GM12878 (cell line): ENCODE data around the gene PPHLN1. TPM values are rescaled to one million over a fixed set of nuclear protein-coding genes. Genes with fewer than 3 reads are reported as not detected.

Experiments used
- ATAC-seq: fragments of 200-7000 bp; cut with Tn5 transposase; 3 replicates; pipeline ENCODE4 v1.9.1; 2020; ENCODE audit warnings: mild to moderate bottlenecking, moderate library complexity
- BruUV-seq: library from RNA; stranded (reverse); fragments of 400-500 nt; replicated peaks from 2 replicates; lab custom pipeline; 2021; lab: Mats Ljungman, UMichigan
- CTCF ChIA-PET: fragments of 300-600 bp; sonication (Branson Sonifier 250); formaldehyde crosslinking; extraction: SDS; loops from one replicate; lab custom pipeline; 2021; ENCODE audit warnings: inconsistent platforms; lab: Yijun Ruan, JAX
- POLR2A ChIA-PET: fragments of 350-600 bp; formaldehyde crosslinking; extraction: SDS; loops from one replicate; lab custom pipeline; 2021; ENCODE audit warnings: inconsistent platforms; lab: Charles Lee
- RAD21 ChIA-PET: fragments of 300-600 bp; sonication (Branson Sonifier 250); formaldehyde crosslinking; loops from one replicate; lab custom pipeline; 2023; ENCODE audit warnings: antibody characterized with exemption; ENCODE audit not compliant: unreplicated experiment; lab: Charles Lee
- SMC1A ChIA-PET: fragments of 300-600 bp; sonication (Branson Sonifier 250); formaldehyde crosslinking; loops from one replicate; lab custom pipeline; 2023; ENCODE audit not compliant: unreplicated experiment, uncharacterized antibody; lab: Charles Lee
- DNase-seq: peaks from one replicate; pipeline ENCODE4 v3.0.0-alpha.2; 2011; ENCODE audit warnings: low read depth, low spot score
- FAIRE-seq: peaks from 3 replicates; lab custom pipeline; 2011; peaks lifted over from hg19 to GRCh38; lab: Jason Lieb, UNC
- H2AFZ ChIP-seq: 2 replicates; pipeline ENCODE4 v1.6.0; 2011; ENCODE audit warnings: low read depth, low read length, control low read depth; ENCODE audit not compliant: control insufficient read depth
- H3K27ac ChIP-seq: 2 replicates; pipeline ENCODE4 v1.5.1; 2011; ENCODE audit warnings: control low read depth; ENCODE audit not compliant: control insufficient read depth, insufficient read depth
- H3K27me3 ChIP-seq, 2 experiments: replicated peaks in 1 of 2; 2 replicates each; pipeline versions ENCODE4 v1.6.0 to v1.6.1; 2011; ENCODE audit warnings: low read length in 1 of 2; ENCODE audit not compliant: control insufficient read depth in 2 of 2, insufficient read depth in 2 of 2
- H3K36me3 ChIP-seq, 2 experiments: 2 replicates each; pipeline ENCODE4 v1.5.1; 2011; ENCODE audit warnings: low read length in 1 of 2; ENCODE audit not compliant: control insufficient read depth in 2 of 2, insufficient read depth in 2 of 2
- H3K4me1 ChIP-seq: 2 replicates; pipeline ENCODE4 v1.6.1; 2011; ENCODE audit warnings: mild to moderate bottlenecking, low read length, moderate library complexity, mixed read lengths; ENCODE audit not compliant: control insufficient read depth, insufficient read depth
- H3K4me2 ChIP-seq: 2 replicates; pipeline ENCODE4 v1.6.0; 2011; ENCODE audit warnings: control low read depth; ENCODE audit not compliant: control insufficient read depth, insufficient read depth
- H3K4me3 ChIP-seq: fragments of 200-600 bp; sonication (generic); 2 replicates; pipeline ENCODE4 v1.5.1; 2016
- H3K79me2 ChIP-seq: 2 replicates; pipeline ENCODE4 v1.6.0; 2011; ENCODE audit warnings: low read length; ENCODE audit not compliant: control insufficient read depth, insufficient read depth
- H3K9ac ChIP-seq: 2 replicates; pipeline ENCODE4 v1.8.0; 2011; ENCODE audit warnings: low read length, control low read depth, mixed read lengths; ENCODE audit not compliant: control insufficient read depth, insufficient read depth
- H3K9me3 ChIP-seq: replicated peaks from 3 replicates; pipeline ENCODE4 v1.5.1; 2011; ENCODE audit warnings: mild to moderate bottlenecking, low read length; ENCODE audit not compliant: control insufficient read depth, insufficient read depth
- H4K20me1 ChIP-seq: 2 replicates; pipeline ENCODE4 v1.6.0; 2011; ENCODE audit not compliant: control insufficient read depth, insufficient read depth
- ATF7 ChIP-seq: fragments of 450-650 bp; IDR thresholded peaks from 2 replicates; pipeline ENCODE4 v1.6.1; 2016; ENCODE audit warnings: low read depth, mild to moderate bottlenecking
- CREM ChIP-seq: IDR thresholded peaks from 2 replicates; pipeline ENCODE4 v1.6.1; 2014; ENCODE audit warnings: antibody characterized with exemption, low read depth
- EP300 ChIP-seq, 2 experiments: fragments of 150-350 bp in 1 of 2; IDR thresholded peaks; 2 replicates each; pipeline ENCODE4 v1.6.1; 2011 to 2012; ENCODE audit warnings: low read depth in 2 of 2, low read length in 2 of 2, borderline replicate concordance in 1 of 2, improper control_type of control experiment in 1 of 2, inconsistent platforms in 1 of 2; ENCODE audit not compliant: control insufficient read depth in 1 of 2
- EZH2 ChIP-seq: IDR thresholded peaks from 2 replicates; pipeline ENCODE4 v1.6.1; 2012; ENCODE audit warnings: low read depth, mild to moderate bottlenecking, control low read depth, inconsistent platforms, low read length, borderline replicate concordance; ENCODE audit not compliant: control insufficient read depth
- HDAC6 ChIP-seq: fragments of 200-600 bp; sonication (generic); IDR thresholded peaks from one replicate; pipeline ENCODE4 v1.8.0; 2017; ENCODE audit warnings: antibody characterized with exemption; ENCODE audit not compliant: unreplicated experiment
- MTA2 ChIP-seq: fragments of 450-650 bp; IDR thresholded peaks from 2 replicates; pipeline ENCODE4 v1.6.1; 2016; ENCODE audit warnings: low read depth, mild to moderate bottlenecking, moderate library complexity
- RAD51 ChIP-seq: fragments of 450-650 bp; IDR thresholded peaks from 2 replicates; pipeline ENCODE4 v1.6.1; 2016; ENCODE audit warnings: moderate library complexity, mild to moderate bottlenecking, inconsistent platforms
- RBBP5 ChIP-seq: fragments of 200-600 bp; sonication (generic); conservative IDR thresholded peaks from 2 replicates; pipeline ENCODE4 v1.6.1; 2016
- RELA ChIP-seq: fragments of 450-650 bp; IDR thresholded peaks from 2 replicates; pipeline ENCODE4 v1.8.0; 2014; ENCODE audit warnings: borderline replicate concordance; ENCODE audit not compliant: partially characterized antibody
- SP1 ChIP-seq: IDR thresholded peaks from one replicate; pipeline ENCODE4 v1.6.1; 2011; ENCODE audit warnings: low read depth, low read length
- TAF1 ChIP-seq: IDR thresholded peaks from 2 replicates; pipeline ENCODE4 v1.6.1; 2011; ENCODE audit warnings: mild to moderate bottlenecking, low read depth, low read length, borderline replicate concordance
- ZBED1 ChIP-seq: IDR thresholded peaks from 2 replicates; pipeline ENCODE4 v1.6.1; 2016; ENCODE audit warnings: borderline replicate concordance
- ZNF207 ChIP-seq: fragments of 450-650 bp; IDR thresholded peaks from 2 replicates; pipeline ENCODE4 v1.6.1; 2014; ENCODE audit warnings: antibody characterized with exemption, mild to moderate bottlenecking, borderline replicate concordance
- ZNF217 ChIP-seq: fragments of 450-650 bp; IDR thresholded peaks from 2 replicates; pipeline ENCODE4 v1.6.1; 2017; ENCODE audit warnings: antibody characterized with exemption, mild to moderate bottlenecking
- ZNF274 ChIP-seq: IDR thresholded peaks from one replicate; pipeline ENCODE4 v1.8.0; 2011; ENCODE audit not compliant: insufficient read length, insufficient read depth
- ZZZ3 ChIP-seq: IDR thresholded peaks from 2 replicates; pipeline ENCODE4 v1.6.1; 2011; ENCODE audit warnings: low read depth; ENCODE audit not compliant: control insufficient read depth, insufficient read length
- WGBS: methylation state at CpG from one replicate; pipeline ENCODE4 v1.1.6; 2016; ENCODE audit warnings: low lambda C conversion rate; ENCODE audit not compliant: insufficient replicate concordance, insufficient coverage; ENCODE audit errors: missing lambda C conversion rate; 5-methylcytosine and 5-hydroxymethylcytosine counted together
- in situ Hi-C: fragments of 300-500 bp; cut with MboI; formaldehyde crosslinking; loops from 9 replicates; pipeline ENCODE4 v1.14.3; 2018; ENCODE audit warnings: mixed read lengths
- intact Hi-C: fragments of 100-400 bp; cut with micrococcal nuclease; formaldehyde crosslinking; loops from one replicate; pipeline ENCODE4 v1.14.2; 2022; ENCODE audit not compliant: unreplicated experiment
- polyA plus RNA-seq, 11 experiments: library from polyadenylated mRNA; depleted of rRNA in 4 of 11; unstranded in 6 of 11; stranded (reverse) in 5 of 11; fragments of >200 nt; fragmentation: Nextera tagmentation in 4 of 11; fragmentation: Illumina TruSeq in 1 of 11; extraction: Ambion mirVana in 4 of 11; extraction: Trizol in 1 of 11; gene quantifications; 1 replicate in 1 of 11; 2 replicates in 10 of 11; pipeline versions ENCODE4 v1.2.1 to v1.2.3, GENCODE V29; 2011 to 2016; ENCODE audit warnings: inconsistent platforms in 2 of 11, missing spikeins in 2 of 11, low read depth in 1 of 11
- total RNA-seq, 4 experiments: library from RNA; depleted of rRNA in 3 of 4; stranded (reverse); fragments of >200 nt in 3 of 4; fragmentation: Illumina TruSeq in 1 of 4; extraction: Trizol in 1 of 4; gene quantifications; 2 replicates each; pipeline versions ENCODE4 v1.2.1 to v1.2.3, GENCODE V29; 2013 to 2021
- TF ChIP-seq, protein P1 (sequence below): fragments of 450-650 bp; formaldehyde crosslinking; IDR thresholded peaks from 2 replicates; pipeline ENCODE4 v1.4.0; 2022; ENCODE audit warnings: mild to moderate bottlenecking, moderate library complexity
- TF ChIP-seq, protein P2 (sequence below): IDR thresholded peaks from 2 replicates; pipeline ENCODE4 v1.6.1; 2011; ENCODE audit warnings: borderline replicate concordance, low read depth, mild to moderate bottlenecking, moderate library complexity, mixed read lengths, low read length; ENCODE audit not compliant: insufficient read depth; ENCODE audit errors: extremely low read length

The PPHLN1 gene
- total and polyA plus RNA-seq, 10 of the 15 experiments (the other 5 are each of a cell fraction or from before 2014, with no cell fraction given) = 73.6 to 117 (median 92.1) TPM

DNA sequence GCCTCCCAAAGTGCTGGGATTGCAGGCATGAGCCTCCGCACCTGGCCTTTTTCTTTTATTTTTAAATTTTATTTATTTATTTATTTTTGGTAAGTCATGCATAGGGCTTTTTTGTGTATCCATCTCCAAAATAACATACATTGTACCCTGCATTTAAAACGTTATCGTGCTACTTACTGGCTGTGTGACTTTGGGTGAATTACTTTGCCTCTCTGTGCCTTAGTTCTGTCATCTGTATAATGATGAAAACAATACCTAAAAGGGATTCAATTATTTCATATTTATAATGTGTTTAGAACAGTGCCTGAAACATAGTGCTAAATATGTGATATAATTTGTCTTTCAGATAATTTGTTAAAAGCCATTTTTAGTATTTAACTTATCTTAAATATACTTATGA lies 19.7 kb upstream of the PPHLN1 start:
- H3K9ac ChIP-seq = no peak overlapping the region
- in situ Hi-C loops = no loop called here
- ChIA-PET SMC1A (no interaction called here), RAD21 (no interaction called here), POLR2A (interaction anchor here (0.5 kb wide), 1 partner anchor 118 kb away, joined by 4 read pairs; no protein-coding TSS in a partner anchor), CTCF (no interaction called here)
- 97% methylated on average over 3 of the region's 3 CpGs for WGBS
- H4K20me1 ChIP-seq = no peaks in the 10 kb centered on the region
- H2AFZ ChIP-seq = no peak overlapping the region
- intact Hi-C loops = no loop called here
- ATAC-seq (no peak), FAIRE-seq (no peak), DNase-seq (no peak)
- no peak overlapping the region for H3K4me3 ChIP-seq
- TF ChIP-seq TAF1 (no peak), MTA2 (no peak), RAD51 (no peak), EP300 (IDR thresholded peaks at IDR 0.05; ENCODE audit: borderline replicate concordance in 1 of 2, control insufficient read depth in 1 of 2, low read depth in 2 of 2, low read length in 2 of 2) (no peak), CREM (no peak), ZNF207 (no peak), EZH2 (no peak), ZZZ3 (no peak), HDAC6 (no peak), RBBP5 (no peak), ATF7 (no peak), ZBED1 (no peak), ZNF274 (no peak), ZNF217 (no peak), SP1 (no peak), RELA (no peak)
- TF ChIP-seq, protein P1, sequence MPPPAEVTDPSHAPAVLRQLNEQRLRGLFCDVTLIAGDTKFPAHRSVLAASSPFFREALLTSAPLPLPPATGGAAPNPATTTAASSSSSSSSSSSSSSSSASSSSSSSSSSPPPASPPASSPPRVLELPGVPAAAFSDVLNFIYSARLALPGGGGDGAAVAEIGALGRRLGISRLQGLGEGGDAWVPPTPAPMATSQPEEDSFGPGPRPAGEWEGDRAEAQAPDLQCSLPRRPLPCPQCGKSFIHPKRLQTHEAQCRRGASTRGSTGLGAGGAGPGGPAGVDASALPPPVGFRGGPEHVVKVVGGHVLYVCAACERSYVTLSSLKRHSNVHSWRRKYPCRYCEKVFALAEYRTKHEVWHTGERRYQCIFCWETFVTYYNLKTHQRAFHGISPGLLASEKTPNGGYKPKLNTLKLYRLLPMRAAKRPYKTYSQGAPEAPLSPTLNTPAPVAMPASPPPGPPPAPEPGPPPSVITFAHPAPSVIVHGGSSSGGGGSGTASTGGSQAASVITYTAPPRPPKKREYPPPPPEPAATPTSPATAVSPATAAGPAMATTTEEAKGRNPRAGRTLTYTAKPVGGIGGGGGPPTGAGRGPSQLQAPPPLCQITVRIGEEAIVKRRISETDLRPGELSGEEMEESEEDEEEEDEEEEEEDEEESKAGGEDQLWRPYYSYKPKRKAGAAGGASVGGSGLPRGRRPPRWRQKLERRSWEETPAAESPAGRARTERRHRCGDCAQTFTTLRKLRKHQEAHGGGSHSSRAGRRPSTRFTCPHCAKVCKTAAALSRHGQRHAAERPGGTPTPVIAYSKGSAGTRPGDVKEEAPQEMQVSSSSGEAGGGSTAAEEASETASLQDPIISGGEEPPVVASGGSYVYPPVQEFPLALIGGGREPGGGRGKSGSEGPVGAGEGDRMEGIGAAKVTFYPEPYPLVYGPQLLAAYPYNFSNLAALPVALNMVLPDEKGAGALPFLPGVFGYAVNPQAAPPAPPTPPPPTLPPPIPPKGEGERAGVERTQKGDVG (CRISPR knock-in tag) = no peak
- TF ChIP-seq, protein P2, sequence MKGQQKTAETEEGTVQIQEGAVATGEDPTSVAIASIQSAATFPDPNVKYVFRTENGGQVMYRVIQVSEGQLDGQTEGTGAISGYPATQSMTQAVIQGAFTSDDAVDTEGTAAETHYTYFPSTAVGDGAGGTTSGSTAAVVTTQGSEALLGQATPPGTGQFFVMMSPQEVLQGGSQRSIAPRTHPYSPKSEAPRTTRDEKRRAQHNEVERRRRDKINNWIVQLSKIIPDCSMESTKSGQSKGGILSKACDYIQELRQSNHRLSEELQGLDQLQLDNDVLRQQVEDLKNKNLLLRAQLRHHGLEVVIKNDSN = no peak
- no peaks in the 10 kb centered on the region for H3K79me2 ChIP-seq
- no peaks in the 10 kb centered on the region for H3K36me3 ChIP-seq
- BruUV-seq = no TSS peak
- H3K27me3 ChIP-seq = no peaks in the 10 kb centered on the region
- H3K9me3 ChIP-seq = no peaks in the 10 kb centered on the region
- no peak overlapping the region for H3K4me2 ChIP-seq
- no peaks in the 10 kb centered on the region for H3K4me1 ChIP-seq
- no peak overlapping the region for H3K27ac ChIP-seq
